HuH-7.5 (cell line): ENCODE data around the gene PPM1E.
A peak's percentile ranks its signal among the peaks of the same experiment; 100 is the strongest.
"Not testable (repeated sequence)": the region's sequence is repeated elsewhere in the genome, so short reads cannot be mapped to it uniquely, and the experiment has no call there.

Experiments
- DNase-seq: peaks from one replicate; pipeline ENCODE4 v3.0.0; 2011; ENCODE audit warnings: low spot score

PPM1E gene

GRCh38 chr17:58755577-58756245 is at the start of gene PPM1E:
Gene PPM1E (plus strand): TSS chr17:58755854.
- DNase-seq = peak; percentile 96

- no peak for DNase-seq
These were observed 49.1 kb upstream of the PPM1E start for GRCh38 chr17:58706351-58707140.

- peak; percentile 54 for DNase-seq
These were observed 44.6 kb upstream of the PPM1E start for GRCh38 chr17:58710948-58711552.

- DNase-seq = no peak
These were observed 33.4 kb upstream of the PPM1E start for GRCh38 chr17:58722274-58722673.

GRCh38 chr17:58722696-58723095 is 33.0 kb upstream of the PPM1E start:
- DNase-seq = no peak

- no peak for DNase-seq
These were observed 26.9 kb upstream of the PPM1E start for GRCh38 chr17:58728798-58729197.

- no peak for DNase-seq
These were observed 24.7 kb upstream of the PPM1E start for GRCh38 chr17:58730937-58731336.

GRCh38 chr17:58734040-58734439 is 21.6 kb upstream of the PPM1E start:
- DNase-seq = no peak

- no peak for DNase-seq
These were observed 20.8 kb upstream of the PPM1E start for GRCh38 chr17:58734811-58735210.

GRCh38 chr17:58741121-58741625 is 14.5 kb upstream of the PPM1E start:
- DNase-seq = peak; percentile 81

GRCh38 chr17:58747674-58748073 is 8.0 kb upstream of the PPM1E start:
- DNase-seq = no peak

- DNase-seq = not testable (repeated sequence)
These were observed 6.0 kb upstream of the PPM1E start for GRCh38 chr17:58749627-58750026.

GRCh38 chr17:58753026-58753425 is 2.6 kb upstream of the PPM1E start:
- no peak for DNase-seq

GRCh38 chr17:58755269-58755576 is 431 bp upstream of the PPM1E start:
- no peak for DNase-seq

GRCh38 chr17:58756246-58757161 is 850 bp downstream of the PPM1E start:
- peak; percentile 61 for DNase-seq

- DNase-seq = no peak
These were observed 1.5 kb downstream of the PPM1E start for GRCh38 chr17:58757162-58757613.

GRCh38 chr17:58758890-58759289 is 3.2 kb downstream of the PPM1E start:
- DNase-seq = no peak

- DNase-seq = no peak
These were observed 3.9 kb downstream of the PPM1E start for GRCh38 chr17:58759522-58759921.

- no peak for DNase-seq
These were observed 4.6 kb downstream of the PPM1E start for GRCh38 chr17:58760248-58760647.

GRCh38 chr17:58763263-58763662 is 7.6 kb downstream of the PPM1E start:
- no peak for DNase-seq

- no peak for DNase-seq
These were observed 8.7 kb downstream of the PPM1E start for GRCh38 chr17:58764373-58764772.

- not testable (repeated sequence) for DNase-seq
These were observed 22.8 kb downstream of the PPM1E start for GRCh38 chr17:58778482-58778881.
